Measurements from ENCODE around the gene LAX1. TPM values are rescaled to one million over a fixed set of nuclear protein-coding genes. Genes with fewer than 3 reads are reported as not detected.

The LAX1 gene
- total RNA-seq, 1 experiment from 2014 or later, result not detected

GRCh38 chr1:203776636-203777035 is 11.7 kb downstream of the LAX1 start:
- peak in 1 of 2 experiments; percentile 22 for DNase-seq
- no peaks in the 10 kb centered on the region for H3K9me3 ChIP-seq
- no peak overlapping the region for H3K27ac Mint-ChIP-seq (ENCODE audit: unreplicated experiment)
- intact Hi-C loops (cut with micrococcal nuclease; ENCODE audit: unreplicated experiment), result no loop called here
- no peaks in the 10 kb centered on the region for H3K9me3 Mint-ChIP-seq (ENCODE audit: unreplicated experiment)
- H3K27me3 Mint-ChIP-seq (ENCODE audit: insufficient read depth, unreplicated experiment), result no peaks in the 10 kb centered on the region
- H3K4me3 Mint-ChIP-seq (ENCODE audit: unreplicated experiment), result no peak overlapping the region
- no peak overlapping the region for H3K4me3 ChIP-seq (ENCODE audit: low read depth, low read length)
- H3K4me1 ChIP-seq, result no peaks in the 10 kb centered on the region
- H3K4me1 Mint-ChIP-seq (ENCODE audit: low read depth, unreplicated experiment), result peaks cover 6% of the 10 kb centered on the region
- ChIA-PET POLR2A (no interaction called here), CTCF (interaction anchor here (0.6 kb wide), 2 partner anchors 82 to 439 kb away, joined by 3 to 4 read pairs; no protein-coding TSS in a partner anchor)
- no peaks in the 10 kb centered on the region for H3K36me3 ChIP-seq (ENCODE audit: control insufficient read depth, insufficient read depth, low read length)
- H3K27me3 ChIP-seq (replicated peaks; ENCODE audit: control insufficient read depth, insufficient read depth, low read length), result no peaks in the 10 kb centered on the region
- TF ChIP-seq, protein P1, sequence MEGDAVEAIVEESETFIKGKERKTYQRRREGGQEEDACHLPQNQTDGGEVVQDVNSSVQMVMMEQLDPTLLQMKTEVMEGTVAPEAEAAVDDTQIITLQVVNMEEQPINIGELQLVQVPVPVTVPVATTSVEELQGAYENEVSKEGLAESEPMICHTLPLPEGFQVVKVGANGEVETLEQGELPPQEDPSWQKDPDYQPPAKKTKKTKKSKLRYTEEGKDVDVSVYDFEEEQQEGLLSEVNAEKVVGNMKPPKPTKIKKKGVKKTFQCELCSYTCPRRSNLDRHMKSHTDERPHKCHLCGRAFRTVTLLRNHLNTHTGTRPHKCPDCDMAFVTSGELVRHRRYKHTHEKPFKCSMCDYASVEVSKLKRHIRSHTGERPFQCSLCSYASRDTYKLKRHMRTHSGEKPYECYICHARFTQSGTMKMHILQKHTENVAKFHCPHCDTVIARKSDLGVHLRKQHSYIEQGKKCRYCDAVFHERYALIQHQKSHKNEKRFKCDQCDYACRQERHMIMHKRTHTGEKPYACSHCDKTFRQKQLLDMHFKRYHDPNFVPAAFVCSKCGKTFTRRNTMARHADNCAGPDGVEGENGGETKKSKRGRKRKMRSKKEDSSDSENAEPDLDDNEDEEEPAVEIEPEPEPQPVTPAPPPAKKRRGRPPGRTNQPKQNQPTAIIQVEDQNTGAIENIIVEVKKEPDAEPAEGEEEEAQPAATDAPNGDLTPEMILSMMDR (IDR thresholded peaks at IDR 0.05; ENCODE audit: insufficient read depth in 1 of 2, low read depth in 1 of 2, low read length in 1 of 2, severe bottlenecking in 1 of 2, unreplicated experiment in 1 of 2), result peak in 1 of 2 experiments; percentile 30
- no TSS peak for BruUV-seq (replicated peaks)
- H3K36me3 Mint-ChIP-seq (ENCODE audit: insufficient read depth, unreplicated experiment), result no peaks in the 10 kb centered on the region

DNA sequence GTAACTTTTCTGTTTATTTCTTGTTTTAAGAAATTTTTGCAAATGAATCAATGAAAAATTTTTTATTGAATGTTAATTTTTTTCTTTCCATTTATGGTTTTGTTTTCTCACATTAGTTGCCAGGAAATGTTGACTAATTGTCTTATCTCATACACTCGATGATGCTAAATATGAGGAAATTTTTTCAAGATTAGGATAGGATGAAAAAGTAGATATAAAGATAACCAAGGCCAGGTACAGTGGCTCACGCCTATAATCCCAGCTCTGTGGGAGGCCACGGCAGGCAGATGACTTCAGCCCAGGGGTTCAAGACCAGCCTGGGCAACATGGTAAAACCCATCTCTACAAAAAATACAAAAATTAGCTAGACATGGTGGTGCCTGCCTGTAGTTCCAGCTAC is 12.6 kb downstream of the LAX1 start:
- no peaks in the 10 kb centered on the region for H3K9me3 Mint-ChIP-seq (ENCODE audit: unreplicated experiment)
- BruUV-seq (replicated peaks), result no TSS peak
- H3K9me3 ChIP-seq, result no peaks in the 10 kb centered on the region
- H3K27ac Mint-ChIP-seq (ENCODE audit: unreplicated experiment), result no peak overlapping the region
- CTCF ChIA-PET, result no interaction called here
- no peaks in the 10 kb centered on the region for H3K4me1 ChIP-seq
- TF ChIP-seq, protein P1 (IDR thresholded peaks at IDR 0.05; ENCODE audit: insufficient read depth in 1 of 2, low read depth in 1 of 2, low read length in 1 of 2, severe bottlenecking in 1 of 2, unreplicated experiment in 1 of 2), result no peak
- H3K4me3 ChIP-seq (ENCODE audit: low read depth, low read length), result no peak overlapping the region
- no peaks in the 10 kb centered on the region for H3K36me3 Mint-ChIP-seq (ENCODE audit: insufficient read depth, unreplicated experiment)
- peaks cover 6% of the 10 kb centered on the region for H3K4me1 Mint-ChIP-seq (ENCODE audit: low read depth, unreplicated experiment)
- H3K27me3 ChIP-seq (replicated peaks; ENCODE audit: control insufficient read depth, insufficient read depth, low read length), result no peaks in the 10 kb centered on the region
- no peaks in the 10 kb centered on the region for H3K36me3 ChIP-seq (ENCODE audit: control insufficient read depth, insufficient read depth, low read length)
- H3K27me3 Mint-ChIP-seq (ENCODE audit: insufficient read depth, unreplicated experiment), result no peaks in the 10 kb centered on the region
- H3K4me3 Mint-ChIP-seq (ENCODE audit: unreplicated experiment), result no peak overlapping the region
- POLR2A ChIA-PET, result no interaction called here
- intact Hi-C loops (cut with micrococcal nuclease; ENCODE audit: unreplicated experiment), result no loop called here
- peak in 1 of 2 experiments; percentile 10 for DNase-seq

- H3K4me3 Mint-ChIP-seq (ENCODE audit: unreplicated experiment), result no peak overlapping the region
- no peaks in the 10 kb centered on the region for H3K4me1 ChIP-seq
- peaks cover 6% of the 10 kb centered on the region for H3K4me1 Mint-ChIP-seq (ENCODE audit: low read depth, unreplicated experiment)
- H3K9me3 Mint-ChIP-seq (ENCODE audit: unreplicated experiment), result no peaks in the 10 kb centered on the region
- no peak overlapping the region for H3K27ac Mint-ChIP-seq (ENCODE audit: unreplicated experiment)
- no peaks in the 10 kb centered on the region for H3K9me3 ChIP-seq
- ChIA-PET POLR2A (no interaction called here), CTCF (no interaction called here)
- H3K36me3 Mint-ChIP-seq (ENCODE audit: insufficient read depth, unreplicated experiment), result no peaks in the 10 kb centered on the region
- TF ChIP-seq, protein P1 (IDR thresholded peaks at IDR 0.05; ENCODE audit: insufficient read depth in 1 of 2, low read depth in 1 of 2, low read length in 1 of 2, severe bottlenecking in 1 of 2, unreplicated experiment in 1 of 2), result no peak
- no peaks in the 10 kb centered on the region for H3K27me3 Mint-ChIP-seq (ENCODE audit: insufficient read depth, unreplicated experiment)
- intact Hi-C loops (cut with micrococcal nuclease; ENCODE audit: unreplicated experiment), result no loop called here
- no peak for DNase-seq
- H3K36me3 ChIP-seq (ENCODE audit: control insufficient read depth, insufficient read depth, low read length), result no peaks in the 10 kb centered on the region
- no peak overlapping the region for H3K4me3 ChIP-seq (ENCODE audit: low read depth, low read length)
- H3K27me3 ChIP-seq (replicated peaks; ENCODE audit: control insufficient read depth, insufficient read depth, low read length), result no peaks in the 10 kb centered on the region
- no TSS peak for BruUV-seq (replicated peaks)
Measured at GRCh38 chr1:203778146-203778545, 13.2 kb downstream of the LAX1 start.
